Measurements from ENCODE around the gene KRT35. TPM values are rescaled to one million over a fixed set of nuclear protein-coding genes. Genes with fewer than 3 reads are reported as not detected.

The KRT35 gene
- polyA plus RNA-seq, 4 donors = 0.07 to 0.09 TPM; not detected in 2

DNA sequence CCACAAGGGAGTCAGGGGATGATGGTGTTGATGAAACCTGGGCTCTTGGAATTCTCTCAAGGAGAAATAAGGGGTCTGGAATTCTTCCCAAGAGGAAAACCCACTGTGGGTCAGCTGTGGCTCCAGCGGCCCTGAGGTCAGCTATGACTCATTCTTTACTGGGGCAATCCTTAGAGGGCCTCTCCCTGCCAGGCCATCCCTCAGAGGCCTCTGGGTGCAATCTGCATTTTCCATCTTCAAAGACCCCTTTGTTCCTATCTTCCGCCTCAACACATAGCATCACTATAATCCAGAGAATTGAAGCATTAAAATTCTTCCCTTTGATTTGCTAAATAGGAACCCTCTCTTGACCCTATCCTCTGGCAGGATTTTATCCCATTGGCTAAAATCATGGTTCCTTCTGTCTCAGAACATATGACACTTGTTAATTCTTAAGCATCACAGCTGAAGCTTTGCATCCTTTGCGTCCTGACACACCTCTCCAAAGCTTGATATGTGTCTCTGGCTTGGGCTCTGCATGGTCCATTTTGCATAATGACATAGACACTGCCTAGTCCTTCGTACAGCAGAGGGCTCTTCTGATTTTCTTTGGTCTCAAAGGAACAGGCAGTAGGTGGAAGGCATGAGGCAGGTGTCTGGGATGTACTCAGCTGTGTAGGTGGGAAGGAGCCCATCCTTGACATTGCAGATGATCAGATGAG, 52.2 kb downstream of the KRT35 start:
- no peak for DNase-seq (ENCODE audit: low read depth in 4 of 4, low spot score in 3 of 4)

Other genes starting within 250 kb of the KRT35 start
- gene KRTAP9-3, start 248.7 kb downstream of the KRT35 start, polyA plus RNA-seq (ENCODE audit: insufficient read length in 4 of 4) = not detected
- not detected for gene KRTAP9-8, start 243.2 kb downstream of the KRT35 start, polyA plus RNA-seq (ENCODE audit: insufficient read length in 4 of 4)
- not detected for gene KRTAP9-4, start 231.5 kb downstream of the KRT35 start, polyA plus RNA-seq (ENCODE audit: insufficient read length in 4 of 4)
- gene KRTAP9-9, start 225.8 kb downstream of the KRT35 start, polyA plus RNA-seq (ENCODE audit: insufficient read length in 4 of 4) = not detected
- gene KRTAP9-6, start 215.8 kb downstream of the KRT35 start, polyA plus RNA-seq (ENCODE audit: insufficient read length in 4 of 4) = not detected
- gene KRTAP9-7, start 205.5 kb downstream of the KRT35 start, polyA plus RNA-seq (ENCODE audit: insufficient read length in 4 of 4) = not detected
- gene KRTAP29-1, start 178.3 kb downstream of the KRT35 start, polyA plus RNA-seq (ENCODE audit: insufficient read length in 4 of 4) = not detected
- not detected for gene KRTAP16-1, start 171.8 kb downstream of the KRT35 start, polyA plus RNA-seq (ENCODE audit: insufficient read length in 4 of 4)
- not detected for gene KRTAP17-1, start 165.4 kb downstream of the KRT35 start, polyA plus RNA-seq (ENCODE audit: insufficient read length in 4 of 4)
- not detected for gene KRT33A, start 130.3 kb downstream of the KRT35 start, polyA plus RNA-seq (ENCODE audit: insufficient read length in 4 of 4)
- not detected for gene KRT33B, start 111.3 kb downstream of the KRT35 start, polyA plus RNA-seq (ENCODE audit: insufficient read length in 4 of 4)
- gene KRT34, start 98.8 kb downstream of the KRT35 start, polyA plus RNA-seq (ENCODE audit: insufficient read length in 4 of 4) = not detected
- gene KRT31, start 83.5 kb downstream of the KRT35 start, polyA plus RNA-seq (ENCODE audit: insufficient read length in 4 of 4) = under 1 TPM in 1 of 4 donors, not detected in 3; 0.08 TPM
- gene KRT37, start 56.6 kb downstream of the KRT35 start, polyA plus RNA-seq (ENCODE audit: insufficient read length in 4 of 4) = not detected
- gene KRT38, start 40.2 kb downstream of the KRT35 start, polyA plus RNA-seq (ENCODE audit: insufficient read length in 4 of 4) = not detected
- gene KRT32, start 13.8 kb downstream of the KRT35 start, polyA plus RNA-seq (ENCODE audit: insufficient read length in 4 of 4) = not detected
- gene KRT36, start 8.8 kb upstream of the KRT35 start, polyA plus RNA-seq (ENCODE audit: insufficient read length in 4 of 4) = under 1 TPM in 1 of 4 donors, not detected in 3; 0.12 TPM
- gene KRT13, start 24.5 kb upstream of the KRT35 start, polyA plus RNA-seq (ENCODE audit: insufficient read length in 4 of 4) = 10 to 100 TPM in 1 of 4 donors, 1 to 10 TPM in 2, under 1 TPM in 1; 0.54 to 37.8 (median 1.9) TPM
- gene KRT15, start 37.7 kb upstream of the KRT35 start, polyA plus RNA-seq (ENCODE audit: insufficient read length in 4 of 4) = 1 to 10 TPM in 3 of 4 donors, under 1 TPM in 1; 0.72 to 3.1 (median 1.6) TPM
- gene KRT19, start 47.2 kb upstream of the KRT35 start, polyA plus RNA-seq (ENCODE audit: insufficient read length in 4 of 4) = 100 to 1,000 TPM in 3 of 4 donors, 10 to 100 TPM in 1; 22.8 to 304 (median 176) TPM
- not detected for gene KRT9, start 90.9 kb upstream of the KRT35 start, polyA plus RNA-seq (ENCODE audit: insufficient read length in 4 of 4)
- under 1 TPM; 0.24 to 0.44 (median 0.36) TPM for gene KRT14, start 105.7 kb upstream of the KRT35 start, polyA plus RNA-seq (ENCODE audit: insufficient read length in 4 of 4)
- gene KRT16, start 131.6 kb upstream of the KRT35 start, polyA plus RNA-seq (ENCODE audit: insufficient read length in 4 of 4) = not detected
- 1 to 10 TPM; 1.2 to 3.1 (median 1.5) TPM for gene KRT17, start 143.4 kb upstream of the KRT35 start, polyA plus RNA-seq (ENCODE audit: insufficient read length in 4 of 4)
- gene EIF1, start 207.7 kb upstream of the KRT35 start, polyA plus RNA-seq (ENCODE audit: insufficient read length in 4 of 4) = 100 to 1,000 TPM; 669 to 825 (median 761) TPM
- not detected for gene GAST, start 231.2 kb upstream of the KRT35 start, polyA plus RNA-seq (ENCODE audit: insufficient read length in 4 of 4)

All from left renal pelvis (tissue), 4 donors.